GM21381 (cell line): ENCODE results near the gene CNBP.
"Not testable (repeated sequence)": the region's sequence is repeated elsewhere in the genome, so short reads cannot be mapped to it uniquely, and the experiment has no call there.

Experiments used
- ATAC-seq: cut with Tn5 transposase; IDR thresholded peaks from one replicate; pipeline ENCODE4 v1.9.1; 2021; ENCODE audit warnings: mild to moderate bottlenecking, moderate library complexity; ENCODE audit not compliant: unreplicated experiment

Gene CNBP

GRCh38 chr3:129183569-129184395, at the start of gene CNBP:
Gene CNBP, minus strand, starts transcription at chr3:129183896. Its CDS starts 12,139 bp downstream, at chr3:129171757.
- ATAC-seq, result peak; percentile 97

DNA sequence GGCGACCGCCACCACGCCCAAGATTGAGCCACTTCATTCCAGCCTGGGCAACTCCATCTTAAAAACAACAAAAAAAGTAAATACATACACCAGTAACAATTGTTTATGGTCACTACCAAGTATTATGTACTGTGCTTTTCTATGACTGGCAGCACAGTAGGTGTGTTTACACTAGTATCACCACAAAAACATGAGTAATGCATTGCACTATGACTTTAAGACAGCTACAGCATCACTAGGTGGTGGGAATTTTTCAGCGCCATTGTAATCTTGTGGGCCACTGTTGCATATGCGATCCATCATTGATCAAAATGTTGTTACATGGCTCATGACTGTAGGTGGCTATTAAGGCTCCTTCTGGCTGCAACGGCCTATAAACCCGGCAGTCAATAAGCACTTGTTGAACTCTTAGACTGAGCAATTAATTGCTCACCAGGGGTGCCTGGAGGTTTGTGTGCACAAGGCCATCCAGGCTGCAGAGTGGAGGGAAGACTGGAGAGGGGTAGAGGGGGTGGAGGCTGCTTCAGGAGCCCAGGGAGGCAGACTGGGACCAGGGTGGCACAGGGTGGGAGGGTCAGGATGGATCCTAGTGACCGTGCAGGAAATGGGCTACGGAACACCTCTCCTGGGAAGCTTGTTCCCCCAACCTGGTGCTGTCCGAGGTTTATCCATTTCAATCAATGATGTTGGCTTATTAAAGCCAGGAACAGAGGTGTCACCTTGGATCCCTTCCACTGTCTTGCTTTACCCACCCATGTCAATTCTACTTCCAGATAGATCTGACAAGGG, 47.8 kb upstream of the CNBP start:
- no peak for ATAC-seq

DNA sequence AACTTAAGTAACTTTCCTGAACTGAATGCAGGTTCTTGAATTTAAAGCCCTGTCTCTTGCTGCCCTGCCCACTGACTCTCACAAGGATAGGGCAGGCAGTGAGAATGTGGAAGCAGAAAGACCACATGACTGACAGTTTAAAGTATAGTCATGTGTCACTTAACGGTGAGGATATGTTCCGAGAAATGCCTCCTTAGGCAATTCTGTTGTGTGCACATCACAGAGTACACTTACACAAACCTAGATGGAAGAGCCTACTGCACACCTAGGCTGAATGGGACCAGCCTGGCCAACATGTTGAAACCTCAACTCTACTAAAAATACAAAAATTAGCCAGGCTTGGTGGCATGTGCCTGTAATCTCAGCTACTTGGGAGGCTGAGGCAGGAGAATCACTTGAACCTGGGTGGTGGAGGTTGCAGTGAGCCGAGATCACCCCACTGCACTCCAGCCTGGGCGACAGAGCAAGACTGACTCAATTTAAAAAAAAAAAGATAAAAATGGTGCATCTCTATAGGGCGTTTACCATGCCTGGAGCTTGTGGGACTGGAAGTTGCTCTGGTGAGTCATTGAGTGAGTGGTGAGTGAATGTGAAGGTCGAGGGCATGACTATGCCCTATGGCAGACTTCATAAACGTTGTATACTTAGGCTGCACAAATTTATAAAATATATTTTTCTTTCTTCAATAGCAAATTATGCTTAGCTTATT, 46.8 kb upstream of the CNBP start:
- ATAC-seq, result no peak

- no peak for ATAC-seq
These were observed 45.3 kb upstream of the CNBP start for GRCh38 chr3:129228891-129229585.

DNA sequence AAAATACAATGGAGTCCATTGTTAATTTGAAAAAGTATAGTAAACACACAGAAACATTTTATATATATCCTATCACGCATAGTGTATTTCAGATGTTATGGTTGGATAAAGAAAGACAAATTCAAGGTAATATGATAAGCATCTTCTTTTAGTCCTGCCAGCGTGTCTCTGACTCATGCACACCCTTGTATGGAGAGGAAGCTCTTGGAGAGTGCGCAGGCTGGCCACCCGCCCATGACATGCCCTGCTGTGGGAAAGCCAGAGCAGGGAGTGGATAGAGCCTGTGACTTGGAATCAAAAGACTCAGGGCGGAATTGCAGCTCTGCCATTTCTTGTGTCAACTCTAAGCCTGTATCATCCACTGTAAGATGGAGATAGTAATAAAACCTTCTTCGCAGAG, 42.7 kb upstream of the CNBP start:
- no peak for ATAC-seq

DNA sequence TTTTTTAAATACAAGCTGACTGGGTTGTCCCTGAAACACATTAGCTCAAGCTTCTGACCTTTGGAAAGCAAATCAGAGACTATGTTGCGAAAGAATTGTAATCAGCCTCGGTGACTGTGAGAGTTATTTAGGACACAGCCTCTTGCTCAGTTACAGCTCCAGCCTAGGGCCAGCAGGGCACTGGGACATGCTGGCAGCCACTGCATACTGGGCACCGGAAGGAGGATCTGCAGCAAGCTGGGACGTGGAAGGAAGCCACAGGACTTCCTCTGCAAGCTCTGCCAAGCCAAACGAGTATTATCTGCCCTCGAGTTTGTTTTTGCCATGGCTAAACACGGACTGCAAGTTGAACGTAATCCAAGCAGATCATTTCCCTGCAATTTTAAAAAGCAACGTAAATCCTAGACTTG, 41.3 kb upstream of the CNBP start:
- no peak for ATAC-seq

DNA sequence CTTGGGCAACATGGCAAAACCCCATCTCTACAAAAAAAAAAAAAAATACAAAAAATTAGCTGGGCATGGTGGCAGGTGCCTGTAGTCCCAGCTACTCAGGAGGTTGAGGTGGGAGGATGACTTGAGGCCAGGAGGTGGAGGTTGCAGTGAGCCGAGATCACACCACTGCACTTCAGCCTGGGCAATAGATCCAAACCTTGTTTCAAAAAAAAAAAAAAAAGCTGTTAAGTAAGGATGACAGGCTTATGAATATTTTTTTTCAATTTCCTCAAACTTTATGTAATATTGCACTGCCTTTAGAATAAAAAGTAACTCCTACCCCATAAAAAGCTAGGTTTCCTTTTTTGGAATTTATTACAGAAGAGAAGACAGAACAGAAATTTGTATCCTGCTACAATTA, 40.7 kb upstream of the CNBP start:
- ATAC-seq, result not testable (repeated sequence)

- ATAC-seq, result no peak
These were observed 35.0 kb upstream of the CNBP start for GRCh38 chr3:129218742-129219141.

DNA sequence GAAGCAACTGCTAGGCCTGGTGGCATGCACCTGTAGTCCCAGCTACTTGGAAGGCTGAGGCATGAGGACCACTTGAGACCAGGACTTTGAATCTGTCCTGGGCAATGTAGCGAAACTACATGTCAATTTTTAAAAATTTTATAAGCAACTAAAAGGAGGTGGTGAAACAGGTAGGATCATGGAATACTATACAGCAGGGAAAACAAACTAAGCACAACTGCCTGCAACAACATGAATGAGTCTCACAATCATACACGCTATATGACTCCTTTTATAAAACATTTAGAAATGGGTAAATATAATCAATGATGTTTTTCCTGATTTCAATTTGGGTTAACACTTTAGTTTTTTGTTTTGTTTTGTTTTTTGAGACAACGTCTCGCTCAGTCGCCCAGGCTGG, 29.5 kb upstream of the CNBP start:
- ATAC-seq, result no peak

- ATAC-seq, result no peak
These were observed 28.1 kb upstream of the CNBP start for GRCh38 chr3:129211772-129212171.

DNA sequence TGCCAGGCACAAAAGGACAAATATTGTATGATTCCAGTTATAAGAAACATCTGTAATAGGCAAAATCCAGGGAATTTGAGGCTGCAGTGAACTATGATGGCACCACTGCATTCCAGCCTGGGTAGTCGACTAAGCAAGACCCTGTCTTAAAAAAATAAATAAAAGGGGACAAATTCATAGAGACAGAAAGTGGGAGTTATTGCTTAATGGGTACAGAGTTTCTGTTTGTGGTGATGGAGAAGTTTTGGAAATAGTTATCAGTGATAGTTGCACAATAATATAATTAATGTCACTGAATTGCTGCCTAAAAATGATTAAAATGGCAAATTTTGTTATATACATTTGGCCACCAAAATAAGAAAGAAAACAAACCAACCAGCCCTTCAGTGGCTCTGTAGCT, 27.6 kb upstream of the CNBP start:
- ATAC-seq, result no peak

GRCh38 chr3:129207479-129207878, 23.8 kb upstream of the CNBP start:
- no peak for ATAC-seq

DNA sequence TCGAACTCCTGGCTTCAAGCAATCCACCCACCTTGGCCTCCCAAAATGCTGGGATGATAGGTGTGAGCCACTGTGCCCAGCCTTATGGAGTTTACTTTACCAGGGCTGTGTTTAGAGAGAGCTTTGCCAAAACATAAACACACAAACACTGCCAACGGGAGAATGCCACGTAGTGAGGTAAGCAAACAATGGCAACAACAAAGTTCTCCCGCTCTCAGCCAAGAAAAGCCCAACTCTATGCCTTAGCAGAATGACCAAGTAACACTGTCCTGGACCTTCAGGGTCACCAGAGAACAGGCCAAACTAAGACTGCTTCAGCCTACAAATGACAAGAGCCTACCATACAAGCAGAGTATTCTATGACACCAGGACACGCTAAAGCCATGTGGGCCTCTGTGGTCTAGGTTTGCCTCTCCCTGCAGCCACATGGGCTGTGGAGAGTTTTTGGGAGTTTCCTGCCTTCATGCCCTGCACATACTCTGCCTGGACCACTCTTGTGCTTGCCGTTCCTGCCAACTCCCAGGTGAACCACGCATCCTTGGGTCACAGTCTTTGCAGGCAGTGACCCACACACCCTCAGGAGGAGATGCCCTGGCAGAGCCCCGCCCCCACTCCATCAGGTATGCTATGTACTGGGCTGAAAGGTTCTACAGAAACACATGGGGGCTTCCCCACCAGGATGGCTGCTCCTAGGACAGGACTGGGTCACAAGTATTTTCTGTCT, 21.6 kb upstream of the CNBP start:
- no peak for ATAC-seq

DNA sequence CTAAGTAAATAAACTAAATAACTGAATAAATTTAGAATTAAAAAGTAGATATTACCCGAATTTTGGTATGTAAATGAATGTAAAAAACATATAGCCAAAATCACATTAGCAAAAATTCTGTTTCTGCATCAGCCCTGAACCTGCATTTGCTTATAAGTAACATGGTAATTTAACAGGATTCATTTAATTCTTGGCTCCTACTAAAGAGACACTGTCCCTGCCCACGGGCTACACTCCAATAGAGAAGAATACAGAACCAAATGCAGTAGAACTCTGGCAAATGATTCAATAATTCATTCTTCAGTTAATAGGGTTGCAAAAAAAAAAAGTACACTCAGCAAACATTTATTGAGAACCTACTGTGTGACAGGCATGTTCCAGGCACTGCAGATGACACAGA, 20.8 kb upstream of the CNBP start:
- no peak for ATAC-seq

- no peak for ATAC-seq
These were observed 15.7 kb upstream of the CNBP start for GRCh38 chr3:129199366-129199765.

- no peak for ATAC-seq
These were observed 13.6 kb upstream of the CNBP start for GRCh38 chr3:129197321-129197720.

DNA sequence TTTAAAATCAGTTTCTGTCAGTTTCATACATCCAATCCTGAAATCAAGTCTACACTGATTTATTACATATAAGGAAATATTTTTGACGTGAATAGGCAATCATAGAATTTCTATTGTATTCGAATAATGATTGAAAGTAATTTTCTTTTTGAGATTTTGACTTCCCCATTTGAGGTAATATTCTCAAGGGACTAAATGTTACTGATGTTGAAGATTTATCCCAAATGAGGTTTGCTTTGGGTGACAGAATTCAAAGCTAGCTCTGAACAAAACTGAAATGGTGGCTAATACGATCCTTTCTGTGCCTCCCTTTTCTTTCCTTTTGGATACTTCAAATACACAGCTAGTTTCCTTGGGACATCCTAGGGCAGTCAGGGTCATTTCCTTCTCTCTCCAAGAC, 12.9 kb upstream of the CNBP start:
- ATAC-seq, result no peak

GRCh38 chr3:129195731-129196256, 12.1 kb upstream of the CNBP start:
- no peak for ATAC-seq

GRCh38 chr3:129189793-129190192, 6.1 kb upstream of the CNBP start:
- ATAC-seq, result not testable (repeated sequence)

GRCh38 chr3:129187857-129188256, 4.2 kb upstream of the CNBP start:
- no peak for ATAC-seq
